Liver (tissue), 9 donors: Measurements from ENCODE around the gene P2RX3. TPM values are rescaled to one million over a fixed set of nuclear protein-coding genes. Genes with fewer than 3 reads are reported as not detected.

Experiments
- DNase-seq: peaks from one replicate; pipeline ENCODE4 v3.0.0-alpha.2; 2017; ENCODE audit warnings: low spot score
- H3K27ac ChIP-seq, 2 donors: one replicate each; pipeline ENCODE4 v1.7.0; 2013; ENCODE audit warnings: inconsistent platforms in 2 of 2, low read length in 2 of 2, control low read depth in 1 of 2, low read depth in 1 of 2, mild to moderate bottlenecking in 1 of 2
- H3K27me3 ChIP-seq, 4 donors: one replicate each; pipeline versions ENCODE4 v1.6.1 to v1.7.0; 2013; ENCODE audit warnings: low read length in 3 of 4, inconsistent platforms in 1 of 4, mild to moderate bottlenecking in 1 of 4, moderate library complexity in 1 of 4; ENCODE audit not compliant: control insufficient read depth in 4 of 4, insufficient read depth in 4 of 4
- H3K36me3 ChIP-seq, 4 donors: one replicate each; pipeline versions ENCODE4 v1.6.1 to v1.7.0; 2013; ENCODE audit warnings: low read length in 3 of 4, mild to moderate bottlenecking in 3 of 4, low read depth in 1 of 4, moderate library complexity in 1 of 4; ENCODE audit not compliant: control insufficient read depth in 4 of 4, insufficient read depth in 3 of 4
- H3K4me1 ChIP-seq, 4 donors: one replicate each; pipeline versions ENCODE4 v1.6.1 to v1.7.0; 2013; ENCODE audit warnings: low read length in 3 of 4, mild to moderate bottlenecking in 3 of 4, moderate library complexity in 1 of 4; ENCODE audit not compliant: control insufficient read depth in 4 of 4, insufficient read depth in 4 of 4
- H3K4me3 ChIP-seq, 3 donors: one replicate each; pipeline versions ENCODE4 v1.6.1 to v1.7.0; 2013; ENCODE audit warnings: low read length in 3 of 3, control low read depth in 1 of 3, low read depth in 1 of 3, mild to moderate bottlenecking in 1 of 3
- H3K9ac ChIP-seq, 2 donors: one replicate each; pipeline ENCODE4 v1.7.0; 2013; ENCODE audit warnings: low read length in 2 of 2, mild to moderate bottlenecking in 2 of 2, moderate library complexity in 2 of 2, control low read depth in 1 of 2, low read depth in 1 of 2
- H3K9me3 ChIP-seq, 4 donors: one replicate each; pipeline versions ENCODE4 v1.6.1 to v1.7.0; 2013; ENCODE audit warnings: low read length in 3 of 4; ENCODE audit not compliant: control insufficient read depth in 4 of 4
- EGR1 ChIP-seq, 2 donors: IDR thresholded peaks; 2 replicates each; pipeline ENCODE4 v1.6.1; 2016 to 2018; ENCODE audit warnings: antibody characterized with exemption in 2 of 2, low read depth in 2 of 2
- FOXA1 ChIP-seq: IDR thresholded peaks from 2 replicates; pipeline ENCODE4 v1.6.1; 2016; ENCODE audit warnings: antibody characterized with exemption
- FOXA2 ChIP-seq: IDR thresholded peaks from 2 replicates; pipeline ENCODE4 v1.6.1; 2016; ENCODE audit warnings: antibody characterized with exemption
- GABPA ChIP-seq, 2 donors: IDR thresholded peaks in 1 of 2; conservative IDR thresholded peaks in 1 of 2; 2 replicates each; pipeline ENCODE4 v1.6.1; 2016; ENCODE audit warnings: antibody characterized with exemption in 2 of 2, mild to moderate bottlenecking in 1 of 2, moderate library complexity in 1 of 2
- HNF4G ChIP-seq: IDR thresholded peaks from 2 replicates; pipeline ENCODE4 v1.6.1; 2016; ENCODE audit warnings: antibody characterized with exemption
- JUND ChIP-seq, 2 donors: IDR thresholded peaks; 2 replicates each; pipeline ENCODE4 v1.6.1; 2016; ENCODE audit warnings: antibody characterized with exemption in 2 of 2
- NR2F2 ChIP-seq: IDR thresholded peaks from 2 replicates; pipeline ENCODE4 v1.6.1; 2016; ENCODE audit warnings: antibody characterized with exemption
- RAD21 ChIP-seq, 2 donors: IDR thresholded peaks; 2 replicates each; pipeline ENCODE4 v1.6.1; 2016; ENCODE audit warnings: antibody characterized with exemption in 2 of 2, mild to moderate bottlenecking in 2 of 2
- RXRA ChIP-seq, 2 donors: IDR thresholded peaks; 2 replicates each; pipeline ENCODE4 v1.6.1; 2017 to 2018; ENCODE audit warnings: antibody characterized with exemption in 2 of 2, mild to moderate bottlenecking in 1 of 2
- TAF1 ChIP-seq: conservative IDR thresholded peaks from 2 replicates; pipeline ENCODE4 v1.6.1; 2016; ENCODE audit warnings: antibody characterized with exemption, mild to moderate bottlenecking
- WGBS: extraction: QIAGEN DNeasy Blood & Tissue Kit; methylation state at CpG from one replicate; pipeline ENCODE4 v1.1.7; 2013; 5-methylcytosine and 5-hydroxymethylcytosine counted together
- polyA plus RNA-seq, 2 donors: library from polyadenylated mRNA; stranded (reverse) in 1 of 2; unstranded in 1 of 2; fragments of 200-250 nt in 1 of 2; fragments of >200 nt in 1 of 2; fragmentation: Nextera tagmentation in 1 of 2; extraction: Ambion mirVana in 1 of 2; gene quantifications; one replicate each; pipeline versions ENCODE4 v1.2.1 to v1.2.3, GENCODE V29; 2013 to 2015
- total RNA-seq, 2 donors: library from RNA; depleted of rRNA; stranded (reverse); fragments of >200 nt; gene quantifications; one replicate each; pipeline ENCODE4 v1.2.3, GENCODE V29; 2014
- TF ChIP-seq, protein P1 (sequence below): IDR thresholded peaks from 2 replicates; pipeline ENCODE4 v1.6.1; 2016; ENCODE audit warnings: antibody characterized with exemption, mild to moderate bottlenecking
- TF ChIP-seq, protein P2 (sequence below): IDR thresholded peaks from 2 replicates; pipeline ENCODE4 v1.6.1; 2016; ENCODE audit warnings: antibody characterized with exemption
- TF ChIP-seq, protein P3 (sequence below): IDR thresholded peaks from 2 replicates; pipeline ENCODE4 v1.6.1; 2016; ENCODE audit warnings: antibody characterized with exemption
- TF ChIP-seq, protein P4 (sequence below): fragments of 150-350 bp; IDR thresholded peaks from 2 replicates; pipeline ENCODE4 v1.5.1; 2017; ENCODE audit warnings: improper control_type of control experiment, low read depth, low read length; ENCODE audit not compliant: missing input control
- TF ChIP-seq, protein P5 (sequence below): IDR thresholded peaks from 2 replicates; pipeline ENCODE4 v1.6.1; 2016; ENCODE audit warnings: antibody characterized with exemption
- donor health status: healthy.
- donor health status: healthy.
- donor health status: healthy.
- donor health status: healthy.
- donor health status: healthy.

The P2RX3 gene
- total and polyA plus RNA-seq, 4 donors, result 0.18 to 0.33 (median 0.23) TPM

DNA sequence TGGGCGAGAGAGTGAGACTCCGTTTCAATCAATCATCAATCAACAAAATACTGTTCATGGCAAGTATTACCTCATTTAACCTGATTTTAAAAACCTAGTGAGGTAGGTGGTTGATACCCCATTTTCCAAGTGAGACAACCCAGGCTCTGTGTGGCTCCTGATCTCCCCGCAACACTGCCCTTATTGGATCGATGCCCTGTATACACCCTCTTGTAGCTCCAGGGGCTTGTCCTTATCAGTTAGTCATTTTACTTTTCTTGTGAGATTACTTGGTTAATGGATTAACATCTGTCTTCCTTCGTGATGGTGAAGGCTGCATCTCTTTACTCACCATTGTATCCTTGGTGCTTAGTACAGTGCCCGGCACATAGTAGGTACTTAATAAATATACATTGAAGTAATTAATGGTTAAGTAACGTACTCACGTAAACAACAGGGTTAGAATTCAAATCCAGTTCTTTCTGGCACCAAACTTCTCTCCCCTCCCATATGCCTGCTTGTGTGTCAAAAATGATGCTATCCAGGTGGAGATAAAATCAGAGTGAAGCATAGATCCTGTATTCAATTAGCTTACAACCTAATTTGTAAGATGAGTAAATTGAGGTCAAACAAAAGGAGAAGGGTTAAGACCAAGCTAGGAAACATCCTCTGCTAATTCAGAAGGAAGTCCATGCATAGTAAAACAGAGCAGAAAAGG lies 54.1 kb downstream of the P2RX3 start:
- Histone ChIP-seq H3K9ac (no peak overlapping the region), H3K27ac (no peak overlapping the region), H3K4me3 (no peak overlapping the region), H3K36me3 (no peaks in the 10 kb centered on the region), H3K27me3 (no peaks in the 10 kb centered on the region), H3K9me3 (no peaks in the 10 kb centered on the region), H3K4me1 (peaks cover 0 to 2% (median 1%) of the 10 kb centered on the region in 4 donors)
- no peak for TF ChIP-seq TAF1
- no peak for TF ChIP-seq FOXA1
- TF ChIP-seq, protein P1, sequence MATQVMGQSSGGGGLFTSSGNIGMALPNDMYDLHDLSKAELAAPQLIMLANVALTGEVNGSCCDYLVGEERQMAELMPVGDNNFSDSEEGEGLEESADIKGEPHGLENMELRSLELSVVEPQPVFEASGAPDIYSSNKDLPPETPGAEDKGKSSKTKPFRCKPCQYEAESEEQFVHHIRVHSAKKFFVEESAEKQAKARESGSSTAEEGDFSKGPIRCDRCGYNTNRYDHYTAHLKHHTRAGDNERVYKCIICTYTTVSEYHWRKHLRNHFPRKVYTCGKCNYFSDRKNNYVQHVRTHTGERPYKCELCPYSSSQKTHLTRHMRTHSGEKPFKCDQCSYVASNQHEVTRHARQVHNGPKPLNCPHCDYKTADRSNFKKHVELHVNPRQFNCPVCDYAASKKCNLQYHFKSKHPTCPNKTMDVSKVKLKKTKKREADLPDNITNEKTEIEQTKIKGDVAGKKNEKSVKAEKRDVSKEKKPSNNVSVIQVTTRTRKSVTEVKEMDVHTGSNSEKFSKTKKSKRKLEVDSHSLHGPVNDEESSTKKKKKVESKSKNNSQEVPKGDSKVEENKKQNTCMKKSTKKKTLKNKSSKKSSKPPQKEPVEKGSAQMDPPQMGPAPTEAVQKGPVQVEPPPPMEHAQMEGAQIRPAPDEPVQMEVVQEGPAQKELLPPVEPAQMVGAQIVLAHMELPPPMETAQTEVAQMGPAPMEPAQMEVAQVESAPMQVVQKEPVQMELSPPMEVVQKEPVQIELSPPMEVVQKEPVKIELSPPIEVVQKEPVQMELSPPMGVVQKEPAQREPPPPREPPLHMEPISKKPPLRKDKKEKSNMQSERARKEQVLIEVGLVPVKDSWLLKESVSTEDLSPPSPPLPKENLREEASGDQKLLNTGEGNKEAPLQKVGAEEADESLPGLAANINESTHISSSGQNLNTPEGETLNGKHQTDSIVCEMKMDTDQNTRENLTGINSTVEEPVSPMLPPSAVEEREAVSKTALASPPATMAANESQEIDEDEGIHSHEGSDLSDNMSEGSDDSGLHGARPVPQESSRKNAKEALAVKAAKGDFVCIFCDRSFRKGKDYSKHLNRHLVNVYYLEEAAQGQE, result no peak
- TF ChIP-seq, protein P2, sequence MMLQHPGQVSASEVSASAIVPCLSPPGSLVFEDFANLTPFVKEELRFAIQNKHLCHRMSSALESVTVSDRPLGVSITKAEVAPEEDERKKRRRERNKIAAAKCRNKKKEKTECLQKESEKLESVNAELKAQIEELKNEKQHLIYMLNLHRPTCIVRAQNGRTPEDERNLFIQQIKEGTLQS, result no peak
- TF ChIP-seq, protein P3, sequence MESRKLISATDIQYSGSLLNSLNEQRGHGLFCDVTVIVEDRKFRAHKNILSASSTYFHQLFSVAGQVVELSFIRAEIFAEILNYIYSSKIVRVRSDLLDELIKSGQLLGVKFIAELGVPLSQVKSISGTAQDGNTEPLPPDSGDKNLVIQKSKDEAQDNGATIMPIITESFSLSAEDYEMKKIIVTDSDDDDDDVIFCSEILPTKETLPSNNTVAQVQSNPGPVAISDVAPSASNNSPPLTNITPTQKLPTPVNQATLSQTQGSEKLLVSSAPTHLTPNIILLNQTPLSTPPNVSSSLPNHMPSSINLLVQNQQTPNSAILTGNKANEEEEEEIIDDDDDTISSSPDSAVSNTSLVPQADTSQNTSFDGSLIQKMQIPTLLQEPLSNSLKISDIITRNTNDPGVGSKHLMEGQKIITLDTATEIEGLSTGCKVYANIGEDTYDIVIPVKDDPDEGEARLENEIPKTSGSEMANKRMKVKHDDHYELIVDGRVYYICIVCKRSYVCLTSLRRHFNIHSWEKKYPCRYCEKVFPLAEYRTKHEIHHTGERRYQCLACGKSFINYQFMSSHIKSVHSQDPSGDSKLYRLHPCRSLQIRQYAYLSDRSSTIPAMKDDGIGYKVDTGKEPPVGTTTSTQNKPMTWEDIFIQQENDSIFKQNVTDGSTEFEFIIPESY, result no peak
- TF ChIP-seq NR2F2, result no peak
- TF ChIP-seq RAD21 (IDR thresholded peaks at IDR 0.05), result no peak
- no peak for TF ChIP-seq FOXA2
- no peak for TF ChIP-seq GABPA (IDR thresholded peaks at IDR 0.05 in 1 of 2, conservative IDR thresholded peaks at IDR 0.05 in 1 of 2)
- no peak for DNase-seq
- 94% methylated on average over 8 of the region's 8 CpGs for WGBS

DNA sequence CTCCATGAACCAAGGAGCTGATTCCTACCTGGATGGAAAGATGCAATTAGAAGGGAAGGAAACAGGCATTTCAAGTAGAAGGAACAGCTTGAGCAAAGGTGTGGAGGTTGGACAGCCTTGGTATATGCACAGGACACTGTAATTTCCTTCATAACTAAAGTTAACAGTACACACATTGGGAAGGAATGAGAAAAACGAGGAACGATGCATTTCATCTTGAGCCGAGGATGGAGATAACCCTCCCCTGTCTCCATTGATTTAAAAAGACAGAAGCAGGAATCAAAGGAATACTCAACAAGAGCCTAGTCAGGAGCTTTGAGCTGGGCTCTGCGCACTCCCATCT lies 54.6 kb downstream of the P2RX3 start:
- no peak overlapping the region for H3K27ac ChIP-seq
- no peak for TF ChIP-seq NR2F2
- no peak for TF ChIP-seq RAD21 (IDR thresholded peaks at IDR 0.05)
- TF ChIP-seq, protein P2, result no peak
- TF ChIP-seq, protein P4, sequence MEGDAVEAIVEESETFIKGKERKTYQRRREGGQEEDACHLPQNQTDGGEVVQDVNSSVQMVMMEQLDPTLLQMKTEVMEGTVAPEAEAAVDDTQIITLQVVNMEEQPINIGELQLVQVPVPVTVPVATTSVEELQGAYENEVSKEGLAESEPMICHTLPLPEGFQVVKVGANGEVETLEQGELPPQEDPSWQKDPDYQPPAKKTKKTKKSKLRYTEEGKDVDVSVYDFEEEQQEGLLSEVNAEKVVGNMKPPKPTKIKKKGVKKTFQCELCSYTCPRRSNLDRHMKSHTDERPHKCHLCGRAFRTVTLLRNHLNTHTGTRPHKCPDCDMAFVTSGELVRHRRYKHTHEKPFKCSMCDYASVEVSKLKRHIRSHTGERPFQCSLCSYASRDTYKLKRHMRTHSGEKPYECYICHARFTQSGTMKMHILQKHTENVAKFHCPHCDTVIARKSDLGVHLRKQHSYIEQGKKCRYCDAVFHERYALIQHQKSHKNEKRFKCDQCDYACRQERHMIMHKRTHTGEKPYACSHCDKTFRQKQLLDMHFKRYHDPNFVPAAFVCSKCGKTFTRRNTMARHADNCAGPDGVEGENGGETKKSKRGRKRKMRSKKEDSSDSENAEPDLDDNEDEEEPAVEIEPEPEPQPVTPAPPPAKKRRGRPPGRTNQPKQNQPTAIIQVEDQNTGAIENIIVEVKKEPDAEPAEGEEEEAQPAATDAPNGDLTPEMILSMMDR, result no peak
- TF ChIP-seq, protein P5, sequence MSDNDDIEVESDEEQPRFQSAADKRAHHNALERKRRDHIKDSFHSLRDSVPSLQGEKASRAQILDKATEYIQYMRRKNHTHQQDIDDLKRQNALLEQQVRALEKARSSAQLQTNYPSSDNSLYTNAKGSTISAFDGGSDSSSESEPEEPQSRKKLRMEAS, result no peak
- TF ChIP-seq GABPA (IDR thresholded peaks at IDR 0.05 in 1 of 2, conservative IDR thresholded peaks at IDR 0.05 in 1 of 2), result no peak
- TF ChIP-seq HNF4G, result no peak
- TF ChIP-seq EGR1 (IDR thresholded peaks at IDR 0.05; ENCODE audit: low read depth in 2 of 2), result no peak
- TF ChIP-seq RXRA (IDR thresholded peaks at IDR 0.05), result no peak
- no peak for TF ChIP-seq JUND (IDR thresholded peaks at IDR 0.05)
- TF ChIP-seq, protein P3, result no peak
- DNase-seq, result no peak
- peaks cover 0 to 4% (median 2%) of the 10 kb centered on the region in 4 donors for H3K4me1 ChIP-seq
- no peaks in the 10 kb centered on the region for H3K9me3 ChIP-seq
- 93% methylated on average over 4 of the region's 4 CpGs for WGBS
- H3K27me3 ChIP-seq, result no peaks in the 10 kb centered on the region
- H3K4me3 ChIP-seq, result no peak overlapping the region
- H3K9ac ChIP-seq, result no peak overlapping the region
- no peaks in the 10 kb centered on the region for H3K36me3 ChIP-seq
